ENCODE data around the gene ZFAND3. TPM values are rescaled to one million over a fixed set of nuclear protein-coding genes. Genes with fewer than 3 reads are reported as not detected.

The ZFAND3 gene
- total RNA-seq, 1 donor from 2014 or later: 131 TPM

- no peak overlapping the region for H3K4me3 ChIP-seq (ENCODE audit: insufficient read depth, low read depth, low read length)
- peaks cover 62% of the 10 kb centered on the region for H3K4me1 Mint-ChIP-seq (ENCODE audit: low read depth, unreplicated experiment)
- no peak overlapping the region for H2AFZ ChIP-seq (ENCODE audit: low read depth, low read length)
- no peak overlapping the region for H3K27ac ChIP-seq (ENCODE audit: low read depth, low read length)
- H3K27me3 Mint-ChIP-seq (ENCODE audit: low read depth, unreplicated experiment): no peaks in the 10 kb centered on the region
- H3K9ac ChIP-seq (ENCODE audit: low read length): no peak overlapping the region
- H3K4me3 Mint-ChIP-seq (ENCODE audit: unreplicated experiment): no peak overlapping the region
- no peak overlapping the region for H3K4me2 ChIP-seq (ENCODE audit: low read length)
- H3K27me3 ChIP-seq (ENCODE audit: insufficient read depth, low read length): no peaks in the 10 kb centered on the region
- no peak for FAIRE-seq
- no peaks in the 10 kb centered on the region for H3K36me3 Mint-ChIP-seq (ENCODE audit: low read depth, unreplicated experiment)
- peaks cover 90% of the 10 kb centered on the region for H4K20me1 ChIP-seq (ENCODE audit: insufficient read depth, low read length)
- no peaks in the 10 kb centered on the region for H3K9me3 ChIP-seq (ENCODE audit: insufficient read depth, low read depth, low read length)
- H3K36me3 ChIP-seq (ENCODE audit: insufficient read depth, low read length): no peaks in the 10 kb centered on the region
- TF ChIP-seq EZH2 (IDR thresholded peaks at IDR 0.05; ENCODE audit: insufficient read depth, low read length) (no peak), CTCF (IDR thresholded peaks at IDR 0.05; ENCODE audit: insufficient read depth, low read depth, low read length) (no peak)
- no peak for DNase-seq (ENCODE audit: low read depth)
- H3K27ac Mint-ChIP-seq (ENCODE audit: unreplicated experiment): no peak overlapping the region
- no peaks in the 10 kb centered on the region for H3K9me3 Mint-ChIP-seq (ENCODE audit: unreplicated experiment)
- peaks cover 91% of the 10 kb centered on the region for H3K79me2 ChIP-seq (ENCODE audit: insufficient read depth, low read length)
- peaks cover 24% of the 10 kb centered on the region for H3K4me1 ChIP-seq (ENCODE audit: insufficient read depth, low read length)
Measured at GRCh38 chr6:37985355-37985754, 165.8 kb downstream of the ZFAND3 start.

DNA sequence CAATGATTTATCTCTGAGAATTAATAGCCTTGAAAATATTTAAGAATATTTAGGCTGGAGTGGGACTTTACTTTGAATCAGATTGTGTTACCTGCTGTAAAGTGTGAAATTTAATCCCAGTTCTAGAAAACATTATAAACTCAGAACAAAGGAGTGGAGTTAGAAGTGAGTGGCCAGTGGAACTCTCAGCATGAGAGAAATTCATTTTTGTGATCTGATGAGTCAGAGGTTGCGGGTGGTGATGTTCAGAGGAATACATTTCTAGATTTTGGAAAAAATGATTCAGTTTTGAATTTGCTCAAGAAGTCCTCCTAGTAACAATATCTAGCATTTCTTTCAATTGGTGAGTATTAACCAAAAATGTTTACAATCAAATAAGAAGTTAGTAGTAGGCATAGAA, 167.5 kb downstream of the ZFAND3 start:
- Mint-ChIP-seq H3K27me3 (ENCODE audit: low read depth, unreplicated experiment) (no peaks in the 10 kb centered on the region), H3K9me3 (ENCODE audit: unreplicated experiment) (no peaks in the 10 kb centered on the region), H3K4me3 (ENCODE audit: unreplicated experiment) (peak overlapping the region; percentile 47), H3K4me1 (ENCODE audit: low read depth, unreplicated experiment) (peaks cover 60% of the 10 kb centered on the region), H3K36me3 (ENCODE audit: low read depth, unreplicated experiment) (no peaks in the 10 kb centered on the region), H3K27ac (ENCODE audit: unreplicated experiment) (peak overlapping the region; percentile 67)
- Histone ChIP-seq H3K4me3 (ENCODE audit: insufficient read depth, low read depth, low read length) (no peak overlapping the region), H3K9ac (ENCODE audit: low read length) (no peak overlapping the region), H3K4me1 (ENCODE audit: insufficient read depth, low read length) (peaks cover 35% of the 10 kb centered on the region), H3K27ac (ENCODE audit: low read depth, low read length) (peak overlapping the region; percentile 50), H3K79me2 (ENCODE audit: insufficient read depth, low read length) (peaks cover 89% of the 10 kb centered on the region), H3K27me3 (ENCODE audit: insufficient read depth, low read length) (no peaks in the 10 kb centered on the region), H3K4me2 (ENCODE audit: low read length) (peak overlapping the region; percentile 32), H4K20me1 (ENCODE audit: insufficient read depth, low read length) (peaks cover 88% of the 10 kb centered on the region), H2AFZ (ENCODE audit: low read depth, low read length) (no peak overlapping the region), H3K36me3 (ENCODE audit: insufficient read depth, low read length) (no peaks in the 10 kb centered on the region), H3K9me3 (ENCODE audit: insufficient read depth, low read depth, low read length) (no peaks in the 10 kb centered on the region)
- TF ChIP-seq EZH2 (IDR thresholded peaks at IDR 0.05; ENCODE audit: insufficient read depth, low read length): no peak
- TF ChIP-seq CTCF (IDR thresholded peaks at IDR 0.05; ENCODE audit: insufficient read depth, low read depth, low read length): no peak
- FAIRE-seq: peak; percentile 71
- DNase-seq (ENCODE audit: low read depth): peak; percentile 61

DNA sequence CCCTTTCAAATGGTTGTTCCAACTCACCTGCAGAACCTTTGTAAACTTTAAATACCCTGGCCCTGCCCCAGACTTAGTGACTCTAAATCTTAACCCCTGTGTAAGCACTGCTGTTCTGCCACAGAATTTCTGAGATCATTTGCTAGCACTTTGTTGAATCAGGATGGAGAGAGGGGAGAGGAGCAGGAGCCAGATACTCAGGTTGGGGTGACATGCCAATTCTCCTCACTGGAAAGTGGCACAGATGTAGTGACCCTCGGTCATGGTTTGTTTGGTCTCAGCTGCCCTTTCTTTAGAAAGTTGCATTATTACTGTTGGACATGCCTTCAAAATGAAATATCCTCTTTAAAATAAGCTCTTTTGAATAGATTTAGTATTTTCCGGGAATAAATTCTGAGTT, 168.0 kb downstream of the ZFAND3 start:
- Histone ChIP-seq H3K4me3 (ENCODE audit: insufficient read depth, low read depth, low read length) (no peak overlapping the region), H3K79me2 (ENCODE audit: insufficient read depth, low read length) (peaks cover 89% of the 10 kb centered on the region), H3K9me3 (ENCODE audit: insufficient read depth, low read depth, low read length) (no peaks in the 10 kb centered on the region), H3K27ac (ENCODE audit: low read depth, low read length) (peak overlapping the region; percentile 50), H3K36me3 (ENCODE audit: insufficient read depth, low read length) (no peaks in the 10 kb centered on the region), H4K20me1 (ENCODE audit: insufficient read depth, low read length) (peaks cover 89% of the 10 kb centered on the region), H3K27me3 (ENCODE audit: insufficient read depth, low read length) (no peaks in the 10 kb centered on the region), H3K4me2 (ENCODE audit: low read length) (peak overlapping the region; percentile 32), H2AFZ (ENCODE audit: low read depth, low read length) (no peak overlapping the region), H3K4me1 (ENCODE audit: insufficient read depth, low read length) (peaks cover 35% of the 10 kb centered on the region), H3K9ac (ENCODE audit: low read length) (no peak overlapping the region)
- Mint-ChIP-seq H3K27me3 (ENCODE audit: low read depth, unreplicated experiment) (no peaks in the 10 kb centered on the region), H3K4me1 (ENCODE audit: low read depth, unreplicated experiment) (peaks cover 64% of the 10 kb centered on the region), H3K9me3 (ENCODE audit: unreplicated experiment) (no peaks in the 10 kb centered on the region), H3K4me3 (ENCODE audit: unreplicated experiment) (peak overlapping the region; percentile 47), H3K27ac (ENCODE audit: unreplicated experiment) (peak overlapping the region; percentile 67), H3K36me3 (ENCODE audit: low read depth, unreplicated experiment) (no peaks in the 10 kb centered on the region)
- no peak for FAIRE-seq
- TF ChIP-seq EZH2 (IDR thresholded peaks at IDR 0.05; ENCODE audit: insufficient read depth, low read length) (no peak), CTCF (IDR thresholded peaks at IDR 0.05; ENCODE audit: insufficient read depth, low read depth, low read length) (no peak)
- no peak for DNase-seq (ENCODE audit: low read depth)

All from astrocyte (in vitro differentiated cells and primary cell).